Memory B cell (primary cell): Measurements from ENCODE around the gene MFN1.

Experiments used
- ATAC-seq: fragments of 150-1000 bp; cut with Tn5 transposase; 2 replicates; pipeline ENCODE4 v1.10.0; 2021; ENCODE audit warnings: low read depth, mild to moderate bottlenecking, moderate library complexity
- DNase-seq, 2 donors: peaks; one replicate each; pipeline ENCODE4 v3.0.0; 2022; ENCODE audit warnings: low spot score in 2 of 2
- H3K27ac Mint-ChIP-seq: one replicate; pipeline ENCODE4 v1.8.0; 2022; ENCODE audit warnings: mild to moderate bottlenecking, moderate library complexity, mixed read lengths
- H3K27me3 Mint-ChIP-seq: one replicate; pipeline ENCODE4 v1.8.0; 2022; ENCODE audit warnings: mixed read lengths
- H3K36me3 Mint-ChIP-seq: one replicate; pipeline ENCODE4 v1.8.0; 2022; ENCODE audit warnings: mild to moderate bottlenecking, mixed read lengths
- H3K4me1 Mint-ChIP-seq: one replicate; pipeline ENCODE4 v1.8.0; 2022; ENCODE audit warnings: mixed read lengths
- H3K4me3 Mint-ChIP-seq: one replicate; pipeline ENCODE4 v1.8.0; 2022; ENCODE audit warnings: mild to moderate bottlenecking, moderate library complexity, mixed read lengths
- H3K9me3 Mint-ChIP-seq: one replicate; pipeline ENCODE4 v1.8.0; 2022; ENCODE audit warnings: mixed read lengths

MFN1 gene

GRCh38 chr3:179425075-179425474 is 77.6 kb downstream of the MFN1 start:
- ATAC-seq (no peak), DNase-seq (no peak)
- H3K27ac Mint-ChIP-seq: no peak overlapping the region
- H3K36me3 Mint-ChIP-seq: peaks cover 21% of the 10 kb centered on the region
- no peaks in the 10 kb centered on the region for H3K27me3 Mint-ChIP-seq
- H3K9me3 Mint-ChIP-seq: no peaks in the 10 kb centered on the region
- peaks cover 12% of the 10 kb centered on the region for H3K4me1 Mint-ChIP-seq
- H3K4me3 Mint-ChIP-seq: no peak overlapping the region

GRCh38 chr3:179428876-179429548 is 81.5 kb downstream of the MFN1 start:
- Mint-ChIP-seq H3K27ac (no peak overlapping the region), H3K9me3 (no peaks in the 10 kb centered on the region), H3K36me3 (peaks cover 20% of the 10 kb centered on the region), H3K27me3 (no peaks in the 10 kb centered on the region), H3K4me3 (no peak overlapping the region), H3K4me1 (peaks cover 28% of the 10 kb centered on the region)
- DNase-seq (no peak), ATAC-seq (no peak)

- no peak for ATAC-seq
- Mint-ChIP-seq H3K36me3 (peaks cover 9% of the 10 kb centered on the region), H3K27ac (peak overlapping the region; percentile 52), H3K4me1 (peaks cover 28% of the 10 kb centered on the region), H3K4me3 (no peak overlapping the region), H3K9me3 (no peaks in the 10 kb centered on the region), H3K27me3 (no peaks in the 10 kb centered on the region)
- no peak for DNase-seq
Measured at GRCh38 chr3:179430277-179430870, 82.9 kb downstream of the MFN1 start.

GRCh38 chr3:179432021-179432420 is 84.5 kb downstream of the MFN1 start:
- H3K4me3 Mint-ChIP-seq: peak overlapping the region; percentile 57
- peak in 1 of 2 donors; percentile 20 for DNase-seq
- H3K27ac Mint-ChIP-seq: peak overlapping the region; percentile 73
- H3K27me3 Mint-ChIP-seq: no peaks in the 10 kb centered on the region
- peaks cover 28% of the 10 kb centered on the region for H3K4me1 Mint-ChIP-seq
- H3K36me3 Mint-ChIP-seq: peaks cover 7% of the 10 kb centered on the region
- ATAC-seq: peak; percentile 71
- H3K9me3 Mint-ChIP-seq: no peaks in the 10 kb centered on the region

- Mint-ChIP-seq H3K36me3 (peaks cover 5% of the 10 kb centered on the region), H3K27me3 (no peaks in the 10 kb centered on the region), H3K4me3 (peak overlapping the region; percentile 57), H3K27ac (peak overlapping the region; percentile 73), H3K9me3 (no peaks in the 10 kb centered on the region), H3K4me1 (peaks cover 26% of the 10 kb centered on the region)
- DNase-seq: no peak
- no peak for ATAC-seq
Measured at GRCh38 chr3:179432451-179432850, 84.9 kb downstream of the MFN1 start.

- ATAC-seq: no peak
- no peaks in the 10 kb centered on the region for H3K9me3 Mint-ChIP-seq
- H3K36me3 Mint-ChIP-seq: peaks cover 1% of the 10 kb centered on the region
- H3K27ac Mint-ChIP-seq: peak overlapping the region; percentile 55
- no peaks in the 10 kb centered on the region for H3K27me3 Mint-ChIP-seq
- H3K4me3 Mint-ChIP-seq: no peak overlapping the region
- DNase-seq: no peak
- peaks cover 32% of the 10 kb centered on the region for H3K4me1 Mint-ChIP-seq
Measured at GRCh38 chr3:179436517-179436916, 89.0 kb downstream of the MFN1 start.

- H3K4me3 Mint-ChIP-seq: peak overlapping the region; percentile 73
Measured at GRCh38 chr3:179438841-179439240, 91.3 kb downstream of the MFN1 start.

More at GRCh38 chr3:179438841-179439240, 91.3 kb downstream of the MFN1 start:
- Mint-ChIP-seq H3K9me3 (no peaks in the 10 kb centered on the region), H3K4me1 (peaks cover 19% of the 10 kb centered on the region), H3K36me3 (no peaks in the 10 kb centered on the region), H3K27me3 (no peaks in the 10 kb centered on the region), H3K27ac (peak overlapping the region; percentile 95)
- ATAC-seq: peak; percentile 92
- DNase-seq: peak; percentile 65 to 81
